22Rv1 (cell line): Measurements from ENCODE around the gene SMARCA4.
A peak's percentile ranks its signal among the peaks of the same experiment; 100 is the strongest.

Source experiments
- H3K27ac ChIP-seq: fragments of 450-650 bp; 2 replicates; pipeline ENCODE4 v1.5.1; 2017
- CTCF ChIP-seq: fragments of 450-650 bp; IDR thresholded peaks from 2 replicates; pipeline ENCODE4 v1.5.1; 2017; ENCODE audit warnings: mild to moderate bottlenecking
- ZFX ChIP-seq: fragments of 450-650 bp; IDR thresholded peaks from 2 replicates; pipeline ENCODE4 v1.6.1; 2017; ENCODE audit warnings: antibody characterized with exemption, borderline replicate concordance

Gene SMARCA4

GRCh38 chr19:10960314-10961072 lies at the start of gene SMARCA4:
TSS of gene SMARCA4 (plus strand) at chr19:10961030. CDS start at chr19:10984152, 23,122 bp downstream.
- H3K27ac ChIP-seq, result peak within 1 kb of the TSS; percentile 79
- TF ChIP-seq ZFX (no peak), CTCF (no peak)

GRCh38 chr19:10911579-10912363 lies 49.1 kb upstream of the SMARCA4 start:
- no peak for TF ChIP-seq ZFX
- H3K27ac ChIP-seq, result no peak overlapping the region

DNA sequence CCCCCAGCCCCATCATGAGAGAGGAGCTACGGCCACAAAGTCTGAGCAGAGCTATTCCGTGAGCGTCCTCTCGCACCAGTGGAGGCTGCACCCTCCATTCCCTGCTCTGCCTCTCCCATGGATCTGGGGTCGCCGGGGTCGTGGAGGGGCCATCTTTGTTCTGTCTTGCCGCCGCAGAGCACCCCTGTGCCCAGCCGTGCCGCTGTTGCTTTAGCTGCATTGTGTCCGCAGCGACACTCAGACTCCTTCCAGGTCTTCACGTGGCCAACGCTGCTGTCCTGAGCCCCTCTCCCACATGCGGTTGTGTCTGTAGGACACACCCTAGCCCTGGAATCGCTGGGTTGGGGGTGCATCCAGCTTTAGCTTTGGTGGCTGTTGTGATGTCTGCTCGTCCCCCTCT lies 48.2 kb upstream of the SMARCA4 start:
- no peak overlapping the region for H3K27ac ChIP-seq
- TF ChIP-seq CTCF, result no peak
- TF ChIP-seq ZFX, result no peak

GRCh38 chr19:10913716-10914340 lies 47.0 kb upstream of the SMARCA4 start:
- TF ChIP-seq ZFX (no peak), CTCF (no peak)
- no peak overlapping the region for H3K27ac ChIP-seq

DNA sequence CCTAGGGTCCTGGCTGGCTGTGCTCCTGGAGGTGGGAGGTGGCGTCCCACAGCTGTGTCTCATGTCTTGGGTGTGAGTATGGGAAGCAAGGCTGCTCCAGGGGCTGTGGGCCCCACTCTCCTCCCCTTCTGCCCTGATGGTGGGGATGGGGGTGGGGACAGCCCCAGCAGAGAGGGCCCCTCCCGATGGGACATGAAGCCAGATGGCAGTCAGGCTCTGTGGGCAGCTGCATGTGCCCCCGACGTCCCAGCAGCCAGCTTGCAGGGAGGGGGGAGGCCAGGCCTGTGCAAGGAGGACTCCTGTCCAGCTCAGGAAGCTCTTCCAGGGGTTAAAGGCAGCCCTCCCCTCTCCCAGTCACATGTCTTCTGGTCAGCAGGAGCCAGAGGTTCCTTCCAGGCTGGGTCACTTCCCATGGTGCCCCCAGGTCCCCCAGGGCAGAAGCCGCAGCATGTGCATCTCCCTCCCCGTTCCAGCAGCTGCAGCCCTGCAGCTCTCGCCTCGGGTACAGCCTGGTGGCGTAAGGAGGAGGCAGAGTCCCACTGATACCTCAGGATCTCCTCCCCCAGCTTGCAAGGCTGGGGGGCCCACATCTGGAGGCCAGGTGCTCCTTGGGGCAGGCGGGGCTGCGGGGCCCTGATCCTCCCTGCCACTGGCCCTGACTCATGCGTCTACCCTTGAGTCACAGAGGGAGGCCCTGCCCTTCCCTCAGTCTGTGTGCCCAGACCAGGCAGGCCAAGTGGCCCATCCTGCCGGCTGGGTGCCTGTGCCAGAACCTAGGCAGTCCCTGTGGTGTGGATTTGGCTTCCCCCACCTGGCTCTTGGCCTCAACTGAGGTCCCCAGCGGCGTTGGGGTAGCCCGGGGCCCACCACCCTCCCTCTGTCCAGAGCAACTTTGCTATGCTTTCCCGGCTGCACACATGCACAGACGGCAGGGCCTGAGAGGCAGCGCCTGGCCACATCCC lies 45.4 kb upstream of the SMARCA4 start:
- no peak for TF ChIP-seq ZFX
- no peak overlapping the region for H3K27ac ChIP-seq

- TF ChIP-seq ZFX (no peak), CTCF (no peak)
- no peak overlapping the region for H3K27ac ChIP-seq
Measured at GRCh38 chr19:10916602-10917001, 44.2 kb upstream of the SMARCA4 start.

- TF ChIP-seq CTCF (no peak), ZFX (no peak)
- H3K27ac ChIP-seq, result no peak overlapping the region
Measured at GRCh38 chr19:10918359-10918758, 42.5 kb upstream of the SMARCA4 start.
